GM19438 (cell line): ENCODE results near the gene MAGI1.
"Not testable (repeated sequence)": the region's sequence is repeated elsewhere in the genome, so short reads cannot be mapped to it uniquely, and the experiment has no call there.

Source experiments
- ATAC-seq: cut with Tn5 transposase; IDR thresholded peaks from one replicate; pipeline ENCODE4 v1.9.1; 2021; ENCODE audit warnings: low read depth; ENCODE audit not compliant: unreplicated experiment

Gene MAGI1

DNA sequence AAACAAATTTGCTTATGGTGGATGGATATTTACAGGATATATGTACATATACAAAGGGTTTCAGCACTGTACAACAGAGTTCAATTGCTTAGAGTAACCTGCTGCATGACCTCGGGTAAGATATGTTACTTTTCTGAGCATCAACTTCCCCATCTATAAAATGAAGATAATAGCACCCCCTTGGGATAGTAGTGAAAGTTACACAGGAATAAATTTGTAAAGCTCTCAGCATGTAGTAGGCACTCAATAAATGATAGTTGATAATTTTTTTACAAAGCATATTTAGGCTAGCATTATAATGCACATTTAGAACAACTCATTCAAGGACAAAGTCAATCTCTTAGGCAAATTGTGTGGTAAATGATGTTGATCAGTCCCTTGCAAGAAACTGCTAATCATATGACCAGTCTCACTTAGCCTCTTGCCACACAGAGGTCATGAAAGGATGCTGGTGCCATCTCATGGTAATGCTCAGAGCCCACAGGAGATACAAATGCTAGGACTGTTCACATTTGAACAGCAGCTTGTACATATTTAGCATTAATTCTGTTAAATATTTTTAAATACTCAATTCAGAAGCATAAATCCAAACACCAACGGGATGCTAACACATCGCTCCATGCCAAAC, 123.9 kb downstream of the MAGI1 start:
- ATAC-seq: no peak

- ATAC-seq: no peak
These were observed 124.5 kb downstream of the MAGI1 start for GRCh38 chr3:65914032-65914739.

GRCh38 chr3:65912647-65913046, 126.1 kb downstream of the MAGI1 start:
- no peak for ATAC-seq

- no peak for ATAC-seq
These were observed 130.1 kb downstream of the MAGI1 start for GRCh38 chr3:65908588-65908987.

DNA sequence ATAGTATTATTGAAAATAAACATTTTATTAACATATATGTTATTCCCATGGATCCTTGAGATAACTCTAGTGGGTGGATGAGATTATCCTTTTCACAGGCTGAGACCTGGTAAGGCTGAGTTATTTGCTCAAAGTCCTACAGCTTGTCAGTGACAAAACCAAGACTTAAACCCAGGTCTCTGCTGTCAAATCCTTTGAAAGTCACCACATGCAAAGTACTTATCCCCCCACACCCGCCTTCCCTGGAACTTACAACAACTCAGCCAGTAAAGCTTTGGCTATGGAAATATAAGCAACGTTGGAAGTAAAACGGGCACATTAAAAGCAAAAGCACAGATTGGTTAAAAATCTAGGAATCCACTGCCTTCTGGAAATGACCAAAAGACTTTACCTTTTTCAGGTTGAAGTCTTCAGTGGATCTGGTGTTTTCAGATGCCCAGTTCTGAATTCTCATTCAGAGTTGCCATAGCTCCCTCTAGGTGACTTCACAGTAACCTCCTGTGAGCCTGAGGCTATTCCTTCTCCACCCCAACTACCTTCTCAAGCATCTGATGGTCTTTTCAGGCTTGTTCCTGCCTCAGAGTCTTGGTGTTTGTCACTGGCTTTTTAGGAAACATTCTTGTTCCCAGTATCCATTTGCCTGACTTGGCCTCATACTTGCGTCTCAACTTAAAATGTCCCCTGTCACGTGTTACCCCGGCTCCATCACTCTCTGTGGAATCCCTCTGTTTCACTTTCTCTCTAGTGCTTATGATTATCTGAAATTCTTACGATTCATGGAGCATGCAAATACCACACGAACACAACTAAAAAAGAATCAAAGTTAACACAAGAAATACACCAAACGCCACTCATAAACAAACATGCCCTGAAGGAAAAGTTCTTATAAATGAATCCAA, 131.2 kb downstream of the MAGI1 start:
- no peak for ATAC-seq

GRCh38 chr3:65905771-65906170, 132.9 kb downstream of the MAGI1 start:
- ATAC-seq: no peak

- no peak for ATAC-seq
These were observed 134.7 kb downstream of the MAGI1 start for GRCh38 chr3:65904016-65904415.

DNA sequence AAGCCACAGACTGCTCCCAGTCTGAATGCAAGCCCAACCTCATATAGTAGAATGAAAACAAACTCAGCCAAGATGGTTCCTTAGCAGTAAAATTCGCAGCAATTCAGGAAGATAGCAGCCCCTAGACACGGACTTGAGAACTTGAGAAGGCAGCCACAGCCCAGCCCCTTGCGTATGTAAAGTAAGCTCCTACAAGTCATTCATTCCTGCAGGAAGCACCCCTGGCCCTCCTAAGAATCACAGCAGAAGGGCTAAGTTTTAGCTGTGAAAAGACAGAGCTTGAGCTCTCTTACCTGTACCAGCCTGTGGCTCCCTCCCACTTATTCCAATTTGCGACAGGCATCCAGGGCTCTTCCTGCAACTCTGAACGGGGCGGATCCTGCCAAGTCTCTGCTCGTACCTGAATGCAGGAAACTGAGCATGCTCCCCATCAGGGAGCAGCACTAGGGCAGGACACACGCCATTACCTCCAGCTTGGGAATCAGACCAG, 136.4 kb downstream of the MAGI1 start:
- no peak for ATAC-seq

GRCh38 chr3:65901226-65901625, 137.5 kb downstream of the MAGI1 start:
- ATAC-seq: no peak

GRCh38 chr3:65899226-65899625, 139.5 kb downstream of the MAGI1 start:
- ATAC-seq: no peak

- ATAC-seq: no peak
These were observed 141.0 kb downstream of the MAGI1 start for GRCh38 chr3:65897766-65898165.

- ATAC-seq: no peak
These were observed 142.4 kb downstream of the MAGI1 start for GRCh38 chr3:65896321-65896720.

DNA sequence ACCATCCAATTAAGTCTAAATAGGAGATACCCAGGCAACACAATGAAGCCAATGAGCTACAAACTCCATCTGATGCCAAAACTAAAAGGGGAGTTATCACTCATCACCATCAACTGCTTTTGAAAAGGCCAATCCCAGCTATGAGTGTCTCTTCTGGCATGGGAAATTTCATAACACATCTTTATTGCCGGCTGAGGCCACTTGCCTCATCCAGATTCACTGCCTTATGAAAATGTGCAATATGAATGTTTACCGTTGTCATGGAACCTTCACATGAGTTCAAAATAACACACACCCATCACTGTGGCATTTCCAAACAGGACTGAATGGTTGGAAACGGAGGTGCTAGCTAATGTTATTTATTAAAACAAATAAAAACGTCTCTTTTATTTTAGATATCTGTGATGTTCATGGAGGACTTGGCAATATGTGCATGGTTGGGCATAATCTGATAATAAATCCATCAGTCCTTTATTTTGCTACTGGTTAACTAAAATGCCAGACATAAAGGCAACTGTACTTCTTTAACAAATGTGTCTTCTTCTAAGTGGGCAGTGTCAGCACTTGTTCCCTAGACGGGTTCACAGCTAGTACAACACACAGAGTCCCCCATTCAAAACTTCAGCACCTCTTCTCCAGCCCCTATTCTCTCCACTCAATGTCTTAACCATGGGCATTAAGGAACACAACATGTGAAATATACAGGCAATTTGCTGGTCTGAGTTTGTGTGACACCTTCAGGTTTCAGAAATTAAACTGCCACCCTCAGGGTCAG, 143.9 kb downstream of the MAGI1 start:
- ATAC-seq: no peak

- no peak for ATAC-seq
These were observed 144.6 kb downstream of the MAGI1 start for GRCh38 chr3:65894126-65894525.

GRCh38 chr3:65893631-65894030, 145.1 kb downstream of the MAGI1 start:
- no peak for ATAC-seq

DNA sequence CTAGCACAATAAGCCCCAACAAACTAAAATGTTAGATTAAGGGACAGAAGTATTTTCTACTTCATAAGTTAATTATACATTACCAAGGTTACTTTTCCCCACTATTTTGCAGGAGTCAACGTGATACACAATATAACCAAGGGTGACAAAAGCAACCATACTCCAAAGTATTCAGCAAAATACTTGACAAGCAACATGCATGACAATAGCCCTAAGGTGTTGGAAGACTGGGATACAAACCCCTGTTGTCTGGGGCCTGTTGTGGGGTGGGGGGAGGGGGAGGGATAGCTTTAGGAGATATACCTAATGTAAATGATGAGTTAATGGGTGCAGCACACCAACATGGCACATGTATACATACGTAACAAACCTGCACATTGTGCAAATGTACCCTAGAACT, 147.2 kb downstream of the MAGI1 start:
- not testable (repeated sequence) for ATAC-seq

- ATAC-seq: no peak
These were observed 148.4 kb downstream of the MAGI1 start for GRCh38 chr3:65890328-65890727.

GRCh38 chr3:65889707-65890099, 149.0 kb downstream of the MAGI1 start:
- no peak for ATAC-seq

DNA sequence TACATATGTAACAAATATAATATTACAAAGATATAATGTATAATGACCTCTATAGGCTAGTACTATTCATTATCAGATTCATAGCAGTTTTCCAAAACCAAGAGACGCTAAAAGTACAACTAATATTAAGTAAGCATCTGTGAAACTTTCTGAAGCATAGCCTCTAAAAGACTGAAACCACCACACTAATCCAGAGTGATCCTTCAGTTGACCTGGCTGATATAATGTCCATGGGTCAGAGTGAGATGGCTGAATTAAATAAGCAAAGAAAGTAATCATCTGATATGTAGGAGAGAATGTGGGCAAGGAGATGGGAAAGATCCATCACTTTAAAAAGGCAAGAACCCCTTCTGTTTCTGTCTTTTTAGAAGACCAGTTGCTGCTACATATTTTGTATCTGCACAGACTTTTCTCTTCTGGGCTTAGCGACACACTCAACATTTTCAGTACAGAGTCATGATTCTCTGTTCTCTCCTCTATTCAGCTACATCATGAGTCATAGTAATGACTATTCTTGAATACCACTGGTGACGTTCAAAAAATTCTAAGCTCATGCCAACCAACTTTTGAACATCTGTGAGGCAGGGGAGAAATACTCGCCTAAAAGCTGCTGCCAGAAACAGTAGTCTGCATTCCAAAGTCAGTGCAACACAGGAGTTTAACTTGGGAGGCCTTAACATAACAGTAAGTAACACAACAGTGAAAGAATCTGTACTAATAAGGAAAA, 149.6 kb downstream of the MAGI1 start:
- ATAC-seq: no peak

DNA sequence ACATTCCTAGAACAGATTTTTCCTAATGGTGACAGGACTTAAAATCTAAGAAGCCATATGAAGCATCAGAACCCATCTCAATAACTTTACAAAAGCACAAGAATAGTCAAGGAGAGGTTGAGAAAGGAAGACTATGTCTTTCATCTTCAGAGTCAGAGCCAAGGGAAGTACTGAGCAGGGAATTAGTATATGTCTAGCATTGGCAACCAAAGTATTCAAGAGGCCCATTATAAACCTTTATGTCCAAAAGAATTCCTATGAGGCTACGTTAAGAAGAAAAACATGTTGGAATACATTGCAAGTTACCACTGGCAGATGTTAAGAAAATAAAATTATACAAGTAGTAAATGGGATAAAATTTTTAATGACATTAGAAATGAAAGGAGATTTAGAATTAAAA, 150.5 kb downstream of the MAGI1 start:
- no peak for ATAC-seq
